GM12878 (cell line): ENCODE measurements around the gene LARP4.

Source experiments
- CTCF ChIP-seq, 3 experiments: IDR thresholded peaks in 2 of 3; conservative IDR thresholded peaks in 1 of 3; 2 replicates each; pipeline ENCODE4 v1.5.1; 2011; ENCODE audit warnings: low read depth in 3 of 3, low read length in 3 of 3, mild to moderate bottlenecking in 3 of 3, control low read depth in 2 of 3, moderate library complexity in 2 of 3, inconsistent platforms in 1 of 3, mixed read lengths in 1 of 3; ENCODE audit not compliant: control insufficient read depth in 2 of 3, insufficient read depth in 1 of 3; ENCODE audit errors: extremely low read depth in 1 of 3
- EP300 ChIP-seq, 2 experiments: fragments of 150-350 bp in 1 of 2; IDR thresholded peaks; 2 replicates each; pipeline ENCODE4 v1.6.1; 2011 to 2012; ENCODE audit warnings: low read depth in 2 of 2, low read length in 2 of 2, borderline replicate concordance in 1 of 2, improper control_type of control experiment in 1 of 2, inconsistent platforms in 1 of 2; ENCODE audit not compliant: control insufficient read depth in 1 of 2
- EZH2 ChIP-seq: IDR thresholded peaks from 2 replicates; pipeline ENCODE4 v1.6.1; 2012; ENCODE audit warnings: low read depth, mild to moderate bottlenecking, control low read depth, inconsistent platforms, low read length, borderline replicate concordance; ENCODE audit not compliant: control insufficient read depth
- HCFC1 ChIP-seq: fragments of 150-350 bp; IDR thresholded peaks from 2 replicates; pipeline ENCODE4 v1.6.1; 2014; ENCODE audit warnings: low read length
- TF ChIP-seq, protein P1 (sequence below): fragments of 450-650 bp; formaldehyde crosslinking; IDR thresholded peaks from 2 replicates; pipeline ENCODE4 v1.4.0; 2020; ENCODE audit warnings: mild to moderate bottlenecking, moderate library complexity

GRCh38 chr12:50351120-50352043 is 49.3 kb upstream of the LARP4 start:
- no peak for TF ChIP-seq HCFC1
- no peak for TF ChIP-seq EZH2
- TF ChIP-seq CTCF (IDR thresholded peaks at IDR 0.05 in 2 of 3, conservative IDR thresholded peaks at IDR 0.05 in 1 of 3; ENCODE audit: control insufficient read depth in 2 of 3, extremely low read depth in 1 of 3, insufficient read depth in 1 of 3, low read depth in 3 of 3, low read length in 3 of 3) = no peak
- no peak for TF ChIP-seq EP300 (IDR thresholded peaks at IDR 0.05; ENCODE audit: borderline replicate concordance in 1 of 2, control insufficient read depth in 1 of 2, low read depth in 2 of 2, low read length in 2 of 2)
- TF ChIP-seq, protein P1, sequence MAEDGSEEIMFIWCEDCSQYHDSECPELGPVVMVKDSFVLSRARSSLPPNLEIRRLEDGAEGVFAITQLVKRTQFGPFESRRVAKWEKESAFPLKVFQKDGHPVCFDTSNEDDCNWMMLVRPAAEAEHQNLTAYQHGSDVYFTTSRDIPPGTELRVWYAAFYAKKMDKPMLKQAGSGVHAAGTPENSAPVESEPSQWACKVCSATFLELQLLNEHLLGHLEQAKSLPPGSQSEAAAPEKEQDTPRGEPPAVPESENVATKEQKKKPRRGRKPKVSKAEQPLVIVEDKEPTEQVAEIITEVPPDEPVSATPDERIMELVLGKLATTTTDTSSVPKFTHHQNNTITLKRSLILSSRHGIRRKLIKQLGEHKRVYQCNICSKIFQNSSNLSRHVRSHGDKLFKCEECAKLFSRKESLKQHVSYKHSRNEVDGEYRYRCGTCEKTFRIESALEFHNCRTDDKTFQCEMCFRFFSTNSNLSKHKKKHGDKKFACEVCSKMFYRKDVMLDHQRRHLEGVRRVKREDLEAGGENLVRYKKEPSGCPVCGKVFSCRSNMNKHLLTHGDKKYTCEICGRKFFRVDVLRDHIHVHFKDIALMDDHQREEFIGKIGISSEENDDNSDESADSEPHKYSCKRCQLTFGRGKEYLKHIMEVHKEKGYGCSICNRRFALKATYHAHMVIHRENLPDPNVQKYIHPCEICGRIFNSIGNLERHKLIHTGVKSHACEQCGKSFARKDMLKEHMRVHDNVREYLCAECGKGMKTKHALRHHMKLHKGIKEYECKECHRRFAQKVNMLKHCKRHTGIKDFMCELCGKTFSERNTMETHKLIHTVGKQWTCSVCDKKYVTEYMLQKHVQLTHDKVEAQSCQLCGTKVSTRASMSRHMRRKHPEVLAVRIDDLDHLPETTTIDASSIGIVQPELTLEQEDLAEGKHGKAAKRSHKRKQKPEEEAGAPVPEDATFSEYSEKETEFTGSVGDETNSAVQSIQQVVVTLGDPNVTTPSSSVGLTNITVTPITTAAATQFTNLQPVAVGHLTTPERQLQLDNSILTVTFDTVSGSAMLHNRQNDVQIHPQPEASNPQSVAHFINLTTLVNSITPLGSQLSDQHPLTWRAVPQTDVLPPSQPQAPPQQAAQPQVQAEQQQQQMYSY (CRISPR knock-in tag) = no peak
